GM19043 (cell line): ENCODE data around the gene ACOX3.
"Not testable (repeated sequence)": the region's sequence is repeated elsewhere in the genome, so short reads cannot be mapped to it uniquely, and the experiment has no call there.

Experiments used
- ATAC-seq: cut with Tn5 transposase; IDR thresholded peaks from one replicate; pipeline ENCODE4 v1.9.1; 2021; ENCODE audit warnings: low read depth; ENCODE audit not compliant: unreplicated experiment

ACOX3 gene

GRCh38 chr4:8343967-8344331 lies 96.6 kb downstream of the ACOX3 start:
- ATAC-seq, result no peak

GRCh38 chr4:8343262-8343966 lies 97.1 kb downstream of the ACOX3 start:
- ATAC-seq, result no peak

- ATAC-seq, result no peak
These were observed 97.8 kb downstream of the ACOX3 start for GRCh38 chr4:8342651-8343261.

GRCh38 chr4:8341691-8342090 lies 98.8 kb downstream of the ACOX3 start:
- ATAC-seq, result no peak

GRCh38 chr4:8341281-8341680 lies 99.2 kb downstream of the ACOX3 start:
- ATAC-seq, result not testable (repeated sequence)

- ATAC-seq, result no peak
These were observed 99.7 kb downstream of the ACOX3 start for GRCh38 chr4:8340781-8341241.

- no peak for ATAC-seq
These were observed 102.1 kb downstream of the ACOX3 start for GRCh38 chr4:8338351-8338961.

- no peak for ATAC-seq
These were observed 104.0 kb downstream of the ACOX3 start for GRCh38 chr4:8336412-8337075.

GRCh38 chr4:8335848-8336247 lies 104.7 kb downstream of the ACOX3 start:
- no peak for ATAC-seq

- ATAC-seq, result no peak
These were observed 105.6 kb downstream of the ACOX3 start for GRCh38 chr4:8334786-8335460.

GRCh38 chr4:8333726-8334460 lies 106.6 kb downstream of the ACOX3 start:
- ATAC-seq, result no peak

- ATAC-seq, result no peak
These were observed 107.6 kb downstream of the ACOX3 start for GRCh38 chr4:8332891-8333331.

GRCh38 chr4:8332038-8332857 lies 108.3 kb downstream of the ACOX3 start:
- ATAC-seq, result no peak

GRCh38 chr4:8331575-8331955 lies 109.0 kb downstream of the ACOX3 start:
- ATAC-seq, result no peak

GRCh38 chr4:8330821-8331574 lies 109.5 kb downstream of the ACOX3 start:
- no peak for ATAC-seq

GRCh38 chr4:8329859-8330761 lies 110.4 kb downstream of the ACOX3 start:
- no peak for ATAC-seq

- ATAC-seq, result no peak
These were observed 111.0 kb downstream of the ACOX3 start for GRCh38 chr4:8329560-8329858.
